BJ (cell line): ENCODE data around the gene MIER2. TPM values are rescaled to one million over a fixed set of nuclear protein-coding genes. Genes with fewer than 3 reads are reported as not detected.
"Not testable (repeated sequence)": the region's sequence is repeated elsewhere in the genome, so short reads cannot be mapped to it uniquely, and the experiment has no call there.

ENCODE experiments used
- CTCF ChIA-PET: fragments of 350-600 bp; formaldehyde crosslinking; extraction: SDS; loops from one replicate; lab custom pipeline; 2021; ENCODE audit warnings: antibody characterized with exemption, inconsistent platforms; lab: Yijun Ruan, JAX
- POLR2A ChIA-PET: fragments of 300-600 bp; sonication (Branson Sonifier 250); formaldehyde crosslinking; extraction: SDS; loops from one replicate; lab custom pipeline; 2021; ENCODE audit warnings: antibody characterized with exemption; lab: Charles Lee
- DNase-seq: peaks from one replicate; pipeline ENCODE4 v3.0.0-alpha.2; 2011; ENCODE audit warnings: low read depth
- H3K27me3 ChIP-seq: 2 replicates; pipeline ENCODE4 v1.6.0; 2011; ENCODE audit warnings: low read length; ENCODE audit not compliant: control insufficient read depth, insufficient read depth
- H3K36me3 ChIP-seq: 2 replicates; pipeline ENCODE4 v1.5.1; 2011; ENCODE audit warnings: low read length; ENCODE audit not compliant: control insufficient read depth, insufficient read depth
- H3K4me3 ChIP-seq: 2 replicates; pipeline ENCODE4 v1.5.1; 2011; ENCODE audit warnings: low read depth, mild to moderate bottlenecking, control low read depth, low read length
- polyA plus RNA-seq: library from polyadenylated mRNA; depleted of rRNA; stranded (reverse); fragments of >200 nt; gene quantifications from 2 replicates; pipeline ENCODE4 v1.2.3, GENCODE V29; 2011
- TF ChIP-seq, protein P1 (sequence below): IDR thresholded peaks from 2 replicates; pipeline ENCODE4 v1.5.1; 2011; ENCODE audit warnings: low read depth, mild to moderate bottlenecking, control low read depth, inconsistent platforms, low read length, moderate library complexity; ENCODE audit not compliant: insufficient read depth

The MIER2 gene
- polyA plus RNA-seq, 1 experiment, result 14.8 TPM

- Histone ChIP-seq H3K27me3 (no peaks in the 10 kb centered on the region), H3K36me3 (no peaks in the 10 kb centered on the region), H3K4me3 (no peak overlapping the region)
- TF ChIP-seq, protein P1, sequence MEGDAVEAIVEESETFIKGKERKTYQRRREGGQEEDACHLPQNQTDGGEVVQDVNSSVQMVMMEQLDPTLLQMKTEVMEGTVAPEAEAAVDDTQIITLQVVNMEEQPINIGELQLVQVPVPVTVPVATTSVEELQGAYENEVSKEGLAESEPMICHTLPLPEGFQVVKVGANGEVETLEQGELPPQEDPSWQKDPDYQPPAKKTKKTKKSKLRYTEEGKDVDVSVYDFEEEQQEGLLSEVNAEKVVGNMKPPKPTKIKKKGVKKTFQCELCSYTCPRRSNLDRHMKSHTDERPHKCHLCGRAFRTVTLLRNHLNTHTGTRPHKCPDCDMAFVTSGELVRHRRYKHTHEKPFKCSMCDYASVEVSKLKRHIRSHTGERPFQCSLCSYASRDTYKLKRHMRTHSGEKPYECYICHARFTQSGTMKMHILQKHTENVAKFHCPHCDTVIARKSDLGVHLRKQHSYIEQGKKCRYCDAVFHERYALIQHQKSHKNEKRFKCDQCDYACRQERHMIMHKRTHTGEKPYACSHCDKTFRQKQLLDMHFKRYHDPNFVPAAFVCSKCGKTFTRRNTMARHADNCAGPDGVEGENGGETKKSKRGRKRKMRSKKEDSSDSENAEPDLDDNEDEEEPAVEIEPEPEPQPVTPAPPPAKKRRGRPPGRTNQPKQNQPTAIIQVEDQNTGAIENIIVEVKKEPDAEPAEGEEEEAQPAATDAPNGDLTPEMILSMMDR, result no peak
- DNase-seq, result no peak
- ChIA-PET POLR2A (no interaction called here), CTCF (interaction anchor here (0.9 to 2.0 kb wide), 3 partner anchors 9 to 22 kb away, joined by 3 to 6 read pairs (median 4); no protein-coding TSS in a partner anchor)
Observed at GRCh38 chr19:362154-362553, 17.6 kb upstream of the MIER2 start.

DNA sequence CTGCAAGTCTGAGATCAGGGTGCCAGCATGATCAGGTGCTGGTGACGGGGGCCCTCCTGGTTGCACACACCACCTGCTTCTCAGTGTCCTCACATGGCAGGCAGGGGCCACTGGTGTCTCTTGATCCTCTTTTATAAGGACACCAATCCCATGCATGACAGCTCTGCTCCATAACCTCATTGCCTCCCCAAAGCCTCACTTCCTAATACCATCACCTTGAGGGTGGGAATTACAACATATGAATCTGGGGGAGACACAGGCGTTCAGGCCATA, 15.0 kb upstream of the MIER2 start:
- Histone ChIP-seq H3K4me3 (no peak overlapping the region), H3K27me3 (no peaks in the 10 kb centered on the region), H3K36me3 (no peaks in the 10 kb centered on the region)
- CTCF ChIA-PET, result no interaction called here
- DNase-seq, result no peak
- TF ChIP-seq, protein P1, result no peak
- POLR2A ChIA-PET, result no interaction called here

DNA sequence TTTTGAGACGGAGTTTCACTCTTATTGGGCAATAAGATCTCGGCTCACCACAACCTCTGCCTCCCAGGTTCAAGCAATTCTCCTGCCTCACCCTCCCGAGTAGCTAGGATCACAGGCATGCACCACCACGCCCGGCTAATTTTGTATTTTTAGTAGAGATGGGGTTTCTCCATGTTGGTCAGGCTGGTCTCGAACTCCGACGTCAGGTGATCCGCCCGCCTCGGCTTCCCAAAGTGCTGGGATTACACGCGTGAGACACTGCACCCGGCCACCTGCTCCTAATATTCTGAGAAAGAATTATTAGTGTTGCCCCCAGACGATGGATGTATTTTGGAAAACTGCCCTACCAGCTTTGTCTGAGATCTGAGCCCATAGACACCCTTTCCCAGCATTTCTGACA, 10.9 kb upstream of the MIER2 start:
- H3K4me3 ChIP-seq, H3K27me3 ChIP-seq, DNase-seq, H3K36me3 ChIP-seq, CTCF ChIA-PET, POLR2A ChIA-PET: not testable (repeated sequence)

- DNase-seq, result no peak
- ChIA-PET CTCF (interaction anchor here (0.6 kb wide), 1 partner anchor 12 kb away, joined by 3 read pairs; no protein-coding TSS in a partner anchor), POLR2A (no interaction called here)
- TF ChIP-seq, protein P1, result no peak
- Histone ChIP-seq H3K27me3 (no peaks in the 10 kb centered on the region), H3K4me3 (no peak overlapping the region), H3K36me3 (no peaks in the 10 kb centered on the region)
Observed at GRCh38 chr19:355134-355533, 10.5 kb upstream of the MIER2 start.

DNA sequence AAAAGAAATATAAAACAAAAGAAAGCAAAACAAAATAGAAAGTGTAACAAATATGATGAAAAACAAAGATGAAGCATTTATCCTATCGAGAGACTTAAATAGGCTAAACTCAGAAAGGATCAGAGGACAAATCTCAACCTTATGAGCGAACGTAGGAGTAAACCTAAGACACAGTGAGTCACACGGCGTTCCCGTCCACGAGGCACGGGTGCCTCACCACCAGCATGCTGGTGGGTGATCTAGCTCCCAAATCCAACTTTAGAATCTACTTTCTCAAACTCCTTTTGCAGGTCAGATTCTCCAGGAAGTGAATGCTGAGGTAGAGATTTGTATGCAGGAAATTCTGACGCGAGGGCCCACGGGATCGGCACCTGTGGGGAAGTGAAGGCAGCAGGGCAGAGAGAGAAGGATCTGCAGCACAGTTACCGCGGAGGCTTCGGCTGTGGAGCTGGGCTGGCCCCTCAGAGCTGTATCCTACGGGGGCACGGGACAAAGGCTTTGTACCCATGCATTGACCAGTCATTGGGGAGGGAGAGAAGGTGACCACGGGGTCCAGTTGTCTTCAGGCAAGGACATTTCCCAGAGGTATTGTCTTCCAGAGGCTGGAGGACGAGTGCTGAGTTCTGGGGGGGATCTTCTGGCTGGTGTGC, 7.5 kb upstream of the MIER2 start:
- ChIA-PET POLR2A (no interaction called here), CTCF (interaction anchor here (0.8 kb wide), 1 partner anchor 12 kb away, joined by 3 read pairs; no protein-coding TSS in a partner anchor)
- Histone ChIP-seq H3K36me3 (no peaks in the 10 kb centered on the region), H3K27me3 (no peaks in the 10 kb centered on the region), H3K4me3 (no peak overlapping the region)
- TF ChIP-seq, protein P1, result no peak
- no peak for DNase-seq
